K562 (cell line): ENCODE measurements around the gene NFATC3. TPM values are rescaled to one million over a fixed set of nuclear protein-coding genes. Genes with fewer than 3 reads are reported as not detected.
A peak's percentile ranks its signal among the peaks of the same experiment; 100 is the strongest.

Source experiments
- DMBX1 ChIP-seq: fragments of 250-450 bp; sonication (Bioruptor Pico); IDR thresholded peaks from 2 replicates; pipeline ENCODE4 v1.8.0; 2022; ENCODE audit warnings: inconsistent platforms, mild to moderate bottlenecking, moderate library complexity, borderline replicate concordance
- MTA3 ChIP-seq: fragments of 450-650 bp; formaldehyde crosslinking; IDR thresholded peaks from 2 replicates; pipeline ENCODE4 v1.6.1; 2017; ENCODE audit warnings: mild to moderate bottlenecking, borderline replicate concordance
- PREB ChIP-seq: sonication (generic); formaldehyde crosslinking; IDR thresholded peaks from 2 replicates; pipeline ENCODE4 v1.8.1; 2023; ENCODE audit warnings: mild to moderate bottlenecking, missing genetic modification reagents
- SREBF1 ChIP-seq: fragments of 150-350 bp; IDR thresholded peaks from 2 replicates; pipeline ENCODE4 v1.6.1; 2014; ENCODE audit warnings: antibody characterized with exemption, low read depth, low read length, borderline replicate concordance
- TFAM ChIP-seq: fragments of 250-450 bp; sonication (Bioruptor Pico); conservative IDR thresholded peaks from 2 replicates; pipeline ENCODE4 v1.5.0; 2021; ENCODE audit warnings: mild to moderate bottlenecking, moderate library complexity
- TFE3 ChIP-seq: fragments of 450-650 bp; formaldehyde crosslinking; IDR thresholded peaks from 2 replicates; pipeline ENCODE4 v1.4.0; 2020; ENCODE audit warnings: mild to moderate bottlenecking, mixed read lengths
- ZEB2 ChIP-seq: fragments of 450-650 bp; IDR thresholded peaks from 2 replicates; pipeline ENCODE4 v1.6.1; 2016
- ZFP30 ChIP-seq: fragments of 250-450 bp; sonication (Bioruptor Pico); IDR thresholded peaks from 2 replicates; pipeline ENCODE4 v1.8.0; 2022; ENCODE audit warnings: moderate library complexity, mild to moderate bottlenecking, inconsistent platforms, borderline replicate concordance
- ZKSCAN1 ChIP-seq: fragments of 150-350 bp; IDR thresholded peaks from 2 replicates; pipeline ENCODE4 v1.6.1; 2016; ENCODE audit warnings: low read depth, low read length
- ZNF354B ChIP-seq: fragments of 250-450 bp; sonication (Bioruptor Pico); IDR thresholded peaks from 2 replicates; pipeline ENCODE4 v1.4.0; 2020
- ZNF384 ChIP-seq: IDR thresholded peaks from 2 replicates; pipeline ENCODE4 v1.6.1; 2012; ENCODE audit warnings: low read depth, low read length, improper control_type of control experiment
- polyA plus RNA-seq, 8 experiments: library from polyadenylated mRNA; depleted of rRNA in 4 of 8; stranded (reverse) in 5 of 8; unstranded in 3 of 8; fragments of >200 nt; fragmentation: Nextera tagmentation in 2 of 8; fragmentation: Illumina TruSeq in 1 of 8; extraction: Ambion mirVana in 2 of 8; extraction: Trizol in 1 of 8; gene quantifications; 2 replicates each; pipeline versions ENCODE4 v1.2.1 to v1.2.3, GENCODE V29; 2011 to 2014; ENCODE audit warnings: inconsistent platforms in 1 of 8, missing spikeins in 1 of 8
- total RNA-seq, 7 experiments: library from RNA; depleted of rRNA in 6 of 7; stranded (reverse); fragments of >200 nt in 6 of 7; fragmentation: Illumina TruSeq in 2 of 7; extraction: Trizol in 2 of 7; gene quantifications; 2 replicates each; pipeline versions ENCODE4 v1.2.1 to v1.2.3, GENCODE V29; 2011 to 2021; ENCODE audit warnings: low replicate concordance in 1 of 7
- TF ChIP-seq, protein P1 (sequence below): IDR thresholded peaks from 2 replicates; pipeline ENCODE4 v1.6.1; 2016; ENCODE audit warnings: missing genetic modification characterization, missing compliant biosample characterization
- TF ChIP-seq, protein P2 (sequence below): fragments of 250-450 bp; sonication (Bioruptor Pico); IDR thresholded peaks from 2 replicates; pipeline ENCODE4 v1.5.0; 2021; ENCODE audit warnings: mild to moderate bottlenecking, borderline replicate concordance
- TF ChIP-seq, protein P3 (sequence below): sonication (generic); formaldehyde crosslinking; IDR thresholded peaks from 2 replicates; pipeline ENCODE4 v1.8.0; 2023; ENCODE audit warnings: mild to moderate bottlenecking, missing genetic modification reagents
- TF ChIP-seq, protein P4 (sequence below): sonication (generic); formaldehyde crosslinking; IDR thresholded peaks from 2 replicates; pipeline ENCODE4 v1.8.0; 2022; ENCODE audit warnings: missing genetic modification reagents, mild to moderate bottlenecking, moderate library complexity, borderline replicate concordance

Gene NFATC3
- total and polyA plus RNA-seq, 9 of the 15 experiments (the other 6 are each of a cell fraction or from before 2014, with no cell fraction given) = 15.7 to 98.4 (median 59.4) TPM

DNA sequence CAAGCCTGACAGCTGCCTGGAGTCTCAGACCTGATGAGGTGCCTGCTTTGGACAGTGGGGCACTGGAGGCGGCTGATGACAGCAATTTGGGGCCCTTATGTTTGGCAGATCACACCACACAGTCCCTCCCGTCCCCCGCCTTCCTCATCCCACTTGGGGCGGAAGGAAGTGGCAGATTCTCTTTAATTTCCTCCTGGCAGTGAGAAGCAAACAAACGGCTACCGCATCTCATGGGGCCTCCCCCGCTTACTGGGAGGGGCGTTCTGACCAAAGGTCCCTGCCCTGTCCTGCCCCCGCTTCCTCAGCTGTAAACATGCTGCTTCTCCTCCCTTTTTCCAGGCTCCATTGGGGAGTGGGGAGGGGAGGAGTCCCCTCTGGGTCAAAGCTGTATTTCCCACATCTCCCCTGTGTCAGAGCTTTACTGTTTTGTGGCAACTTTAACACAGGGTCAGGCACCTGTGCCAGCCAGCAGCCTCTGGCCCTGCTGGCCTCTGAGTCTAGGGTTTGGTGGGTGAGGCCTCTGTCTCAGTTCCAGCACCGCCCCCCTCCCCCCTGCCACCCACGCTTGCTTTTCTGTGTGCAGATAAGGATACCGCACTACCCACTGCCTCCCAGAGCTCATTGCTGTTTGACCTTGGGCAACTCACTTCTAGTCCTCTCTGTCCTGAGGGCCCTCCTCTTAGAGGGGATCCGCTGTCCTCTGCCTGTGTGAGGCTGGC is 5.4 kb upstream of the NFATC3 start (continued):
- TF ChIP-seq TFE3 (CRISPR knock-in tag) (no peak), ZNF354B (no peak), MTA3 (peak; percentile 88; the same call in 1 of the 2 replicates), TFAM (CRISPR knock-in tag) (no peak), ZKSCAN1 (no peak), SREBF1 (peak; percentile 78; the same call in 1 of the 2 replicates), ZEB2 (0 out of 2 replicates have a peak, but pooled peaks have one; percentile 22), DMBX1 (CRISPR knock-in tag) (peak; percentile 92), PREB (CRISPR knock-in tag) (no peak), ZFP30 (CRISPR knock-in tag) (no peak), ZNF384 (no peak)
- TF ChIP-seq, protein P1, sequence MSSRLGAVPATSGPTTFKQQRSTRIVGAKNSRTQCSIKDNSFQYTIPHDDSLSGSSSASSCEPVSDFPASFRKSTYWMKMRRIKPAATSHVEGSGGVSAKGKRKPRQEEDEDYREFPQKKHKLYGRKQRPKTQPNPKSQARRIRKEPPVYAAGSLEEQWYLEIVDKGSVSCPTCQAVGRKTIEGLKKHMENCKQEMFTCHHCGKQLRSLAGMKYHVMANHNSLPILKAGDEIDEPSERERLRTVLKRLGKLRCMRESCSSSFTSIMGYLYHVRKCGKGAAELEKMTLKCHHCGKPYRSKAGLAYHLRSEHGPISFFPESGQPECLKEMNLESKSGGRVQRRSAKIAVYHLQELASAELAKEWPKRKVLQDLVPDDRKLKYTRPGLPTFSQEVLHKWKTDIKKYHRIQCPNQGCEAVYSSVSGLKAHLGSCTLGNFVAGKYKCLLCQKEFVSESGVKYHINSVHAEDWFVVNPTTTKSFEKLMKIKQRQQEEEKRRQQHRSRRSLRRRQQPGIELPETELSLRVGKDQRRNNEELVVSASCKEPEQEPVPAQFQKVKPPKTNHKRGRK (tag) = no peak
- TF ChIP-seq, protein P2, sequence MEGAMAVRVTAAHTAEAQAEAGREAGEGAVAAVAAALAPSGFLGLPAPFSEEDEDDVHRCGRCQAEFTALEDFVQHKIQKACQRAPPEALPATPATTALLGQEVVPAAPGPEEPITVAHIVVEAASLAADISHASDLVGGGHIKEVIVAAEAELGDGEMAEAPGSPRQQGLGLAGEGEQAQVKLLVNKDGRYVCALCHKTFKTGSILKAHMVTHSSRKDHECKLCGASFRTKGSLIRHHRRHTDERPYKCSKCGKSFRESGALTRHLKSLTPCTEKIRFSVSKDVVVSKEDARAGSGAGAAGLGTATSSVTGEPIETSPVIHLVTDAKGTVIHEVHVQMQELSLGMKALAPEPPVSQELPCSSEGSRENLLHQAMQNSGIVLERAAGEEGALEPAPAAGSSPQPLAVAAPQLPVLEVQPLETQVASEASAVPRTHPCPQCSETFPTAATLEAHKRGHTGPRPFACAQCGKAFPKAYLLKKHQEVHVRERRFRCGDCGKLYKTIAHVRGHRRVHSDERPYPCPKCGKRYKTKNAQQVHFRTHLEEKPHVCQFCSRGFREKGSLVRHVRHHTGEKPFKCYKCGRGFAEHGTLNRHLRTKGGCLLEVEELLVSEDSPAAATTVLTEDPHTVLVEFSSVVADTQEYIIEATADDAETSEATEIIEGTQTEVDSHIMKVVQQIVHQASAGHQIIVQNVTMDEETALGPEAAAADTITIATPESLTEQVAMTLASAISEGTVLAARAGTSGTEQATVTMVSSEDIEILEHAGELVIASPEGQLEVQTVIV (CRISPR knock-in tag) = 0 out of 2 replicates have a peak, but pooled peaks have one; percentile 31
- TF ChIP-seq, protein P3, sequence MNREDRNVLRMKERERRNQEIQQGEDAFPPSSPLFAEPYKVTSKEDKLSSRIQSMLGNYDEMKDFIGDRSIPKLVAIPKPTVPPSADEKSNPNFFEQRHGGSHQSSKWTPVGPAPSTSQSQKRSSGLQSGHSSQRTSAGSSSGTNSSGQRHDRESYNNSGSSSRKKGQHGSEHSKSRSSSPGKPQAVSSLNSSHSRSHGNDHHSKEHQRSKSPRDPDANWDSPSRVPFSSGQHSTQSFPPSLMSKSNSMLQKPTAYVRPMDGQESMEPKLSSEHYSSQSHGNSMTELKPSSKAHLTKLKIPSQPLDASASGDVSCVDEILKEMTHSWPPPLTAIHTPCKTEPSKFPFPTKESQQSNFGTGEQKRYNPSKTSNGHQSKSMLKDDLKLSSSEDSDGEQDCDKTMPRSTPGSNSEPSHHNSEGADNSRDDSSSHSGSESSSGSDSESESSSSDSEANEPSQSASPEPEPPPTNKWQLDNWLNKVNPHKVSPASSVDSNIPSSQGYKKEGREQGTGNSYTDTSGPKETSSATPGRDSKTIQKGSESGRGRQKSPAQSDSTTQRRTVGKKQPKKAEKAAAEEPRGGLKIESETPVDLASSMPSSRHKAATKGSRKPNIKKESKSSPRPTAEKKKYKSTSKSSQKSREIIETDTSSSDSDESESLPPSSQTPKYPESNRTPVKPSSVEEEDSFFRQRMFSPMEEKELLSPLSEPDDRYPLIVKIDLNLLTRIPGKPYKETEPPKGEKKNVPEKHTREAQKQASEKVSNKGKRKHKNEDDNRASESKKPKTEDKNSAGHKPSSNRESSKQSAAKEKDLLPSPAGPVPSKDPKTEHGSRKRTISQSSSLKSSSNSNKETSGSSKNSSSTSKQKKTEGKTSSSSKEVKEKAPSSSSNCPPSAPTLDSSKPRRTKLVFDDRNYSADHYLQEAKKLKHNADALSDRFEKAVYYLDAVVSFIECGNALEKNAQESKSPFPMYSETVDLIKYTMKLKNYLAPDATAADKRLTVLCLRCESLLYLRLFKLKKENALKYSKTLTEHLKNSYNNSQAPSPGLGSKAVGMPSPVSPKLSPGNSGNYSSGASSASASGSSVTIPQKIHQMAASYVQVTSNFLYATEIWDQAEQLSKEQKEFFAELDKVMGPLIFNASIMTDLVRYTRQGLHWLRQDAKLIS (CRISPR knock-in tag) = no peak
- TF ChIP-seq, protein P4, sequence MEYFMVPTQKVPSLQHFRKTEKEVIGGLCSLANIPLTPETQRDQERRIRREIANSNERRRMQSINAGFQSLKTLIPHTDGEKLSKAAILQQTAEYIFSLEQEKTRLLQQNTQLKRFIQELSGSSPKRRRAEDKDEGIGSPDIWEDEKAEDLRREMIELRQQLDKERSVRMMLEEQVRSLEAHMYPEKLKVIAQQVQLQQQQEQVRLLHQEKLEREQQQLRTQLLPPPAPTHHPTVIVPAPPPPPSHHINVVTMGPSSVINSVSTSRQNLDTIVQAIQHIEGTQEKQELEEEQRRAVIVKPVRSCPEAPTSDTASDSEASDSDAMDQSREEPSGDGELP (CRISPR knock-in tag) = peak; percentile 97
